HK-2 (cell line): ENCODE results near the gene GASK1B.
A peak's percentile ranks its signal among the peaks of the same experiment; 100 is the strongest.

Experiments used
- DNase-seq: peaks from one replicate; pipeline ENCODE4 v3.0.0-alpha.2; 2018; ENCODE audit not compliant: unreplicated experiment

GASK1B gene

GRCh38 chr4:158186815-158187214 is 14.0 kb upstream of the GASK1B start:
- DNase-seq: no peak

DNA sequence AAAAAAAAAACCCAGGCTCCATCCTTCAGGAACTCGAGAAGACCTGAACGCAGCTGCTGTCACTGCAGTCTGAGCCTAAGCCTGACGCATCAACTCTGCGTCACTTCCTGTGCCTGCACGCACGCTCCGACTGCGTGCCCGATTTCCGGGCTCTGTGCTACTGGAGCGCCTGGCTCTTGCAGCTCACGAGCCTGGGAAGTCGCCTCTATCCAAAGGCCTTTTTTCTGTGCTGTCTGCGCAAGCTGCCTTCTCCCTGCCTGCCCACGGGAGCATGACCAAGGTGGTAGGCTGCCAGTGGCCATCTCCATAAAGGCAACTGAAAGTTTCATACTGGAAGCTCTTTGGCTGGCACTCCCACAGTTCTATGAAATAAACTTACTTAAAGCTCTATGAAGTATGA is 9.9 kb upstream of the GASK1B start:
- no peak for DNase-seq

DNA sequence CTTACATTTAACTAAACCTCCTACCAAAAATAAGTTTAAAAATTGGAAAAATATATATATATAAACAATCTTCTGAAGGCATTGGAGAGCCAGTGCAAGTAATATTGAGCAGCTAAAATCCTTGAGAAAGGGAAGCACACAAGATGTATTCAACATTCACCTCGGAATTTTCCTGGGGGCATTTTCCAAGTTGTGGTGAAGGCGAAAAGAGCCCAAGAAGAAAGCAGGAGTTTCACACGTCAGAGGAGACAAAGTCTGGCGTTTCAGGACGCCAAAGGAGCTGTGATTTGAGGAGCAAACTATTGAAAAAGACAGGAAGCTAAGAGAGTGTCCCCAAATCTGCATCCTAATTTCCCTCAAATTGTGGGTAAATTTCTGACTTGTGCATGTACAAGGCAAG is 9.1 kb upstream of the GASK1B start:
- no peak for DNase-seq

DNA sequence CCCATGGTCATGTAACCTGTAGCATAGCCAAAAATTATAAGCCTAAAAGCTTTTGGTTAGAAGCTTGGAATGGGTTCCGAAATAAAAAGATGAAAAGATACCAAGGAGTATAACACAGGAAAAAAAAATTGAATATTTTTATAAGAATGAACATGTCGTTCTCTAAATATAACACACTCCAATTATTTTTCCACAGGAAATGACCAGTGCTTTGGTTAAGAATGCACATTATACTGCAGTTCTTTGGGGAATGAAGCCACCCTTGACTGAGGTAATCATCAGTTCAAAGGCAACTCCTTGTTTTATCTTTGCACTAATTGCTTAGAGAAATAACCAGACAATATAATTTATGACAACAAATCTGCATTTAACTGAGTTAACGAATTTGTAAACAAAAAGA is 6.6 kb upstream of the GASK1B start:
- no peak for DNase-seq

GRCh38 chr4:158176776-158177175 is 4.0 kb upstream of the GASK1B start:
- DNase-seq: no peak

GRCh38 chr4:158176108-158176507 is 3.3 kb upstream of the GASK1B start:
- peak; percentile 46 for DNase-seq

DNA sequence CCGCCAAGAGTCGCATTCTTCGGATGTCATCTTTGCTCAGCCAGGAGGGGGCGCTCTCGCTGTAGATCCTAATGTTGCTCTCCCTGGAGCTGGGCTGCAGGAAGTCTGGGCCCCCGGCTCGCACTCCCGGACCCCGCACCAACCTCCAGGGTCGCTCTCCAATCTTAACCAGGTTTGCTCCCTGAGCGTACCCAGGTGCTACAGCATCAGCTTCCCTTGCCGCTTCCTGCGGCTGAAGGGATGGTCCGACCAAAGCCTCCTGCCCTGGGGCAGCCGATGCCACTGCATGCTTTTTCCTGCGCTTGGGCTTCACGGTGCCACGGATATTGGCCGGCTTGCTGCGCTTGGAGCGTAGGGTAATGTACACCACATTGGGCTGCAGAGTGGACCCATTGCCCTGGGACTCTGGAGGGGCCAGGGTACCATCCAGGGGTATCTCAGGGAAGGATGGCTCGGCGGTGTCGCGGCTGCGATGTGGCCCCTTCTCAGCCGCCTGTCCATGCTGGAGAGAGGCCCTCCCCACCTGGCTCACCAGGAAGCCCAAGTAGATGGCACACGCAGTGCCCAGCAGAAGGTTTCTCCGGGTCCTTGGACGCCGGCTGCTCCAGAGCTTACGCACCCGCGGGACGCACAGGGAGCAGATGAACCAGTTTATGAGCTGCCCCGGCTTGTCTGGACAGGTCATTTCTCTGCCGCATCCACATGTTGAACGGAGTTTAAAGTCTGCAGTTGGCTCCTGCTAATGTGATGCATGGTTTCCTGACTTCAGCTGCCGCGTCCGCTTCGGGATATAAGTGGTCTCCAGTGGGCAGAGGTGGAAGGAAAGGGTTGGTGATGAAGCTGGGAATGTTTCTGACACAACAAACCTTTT is 1.9 kb downstream of the GASK1B start:
- no peak for DNase-seq

DNA sequence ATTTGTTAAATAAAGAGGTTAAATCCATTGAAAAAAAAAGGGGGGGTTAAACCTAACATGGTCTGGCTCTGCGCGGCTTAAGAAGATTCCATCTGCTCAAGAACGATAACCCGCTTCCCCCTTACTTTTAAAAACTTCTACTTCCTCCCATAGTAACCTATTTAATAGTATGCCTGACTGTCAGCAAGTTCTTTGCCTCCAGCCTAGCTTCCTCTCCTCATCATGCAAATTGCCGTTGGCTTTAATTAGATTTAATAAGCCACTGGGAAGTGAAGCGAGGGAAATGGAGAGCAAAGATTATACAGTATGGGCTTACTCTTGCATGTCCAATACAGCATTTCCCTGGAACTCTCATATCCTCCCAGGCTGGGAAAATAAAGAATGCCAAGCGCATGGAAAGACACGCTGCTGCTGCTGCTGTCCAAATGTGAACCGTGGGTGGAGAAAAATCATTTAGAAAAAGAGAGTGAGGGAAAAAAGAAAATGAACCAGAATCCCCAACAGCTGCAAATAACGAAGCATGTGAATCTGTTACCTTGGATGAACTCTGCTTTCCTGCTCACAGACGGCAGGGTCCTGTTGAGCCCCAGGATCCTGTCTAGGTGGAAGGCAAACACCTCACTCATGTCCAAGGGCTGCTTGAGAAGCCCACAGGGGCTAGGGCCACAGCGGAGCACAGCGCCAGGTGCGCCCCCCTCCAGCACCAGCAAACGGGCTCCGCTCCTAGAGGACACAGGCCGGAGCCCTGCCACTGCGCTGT is 2.7 kb downstream of the GASK1B start:
- DNase-seq: no peak

GRCh38 chr4:158169506-158169905 is 3.3 kb downstream of the GASK1B start:
- no peak for DNase-seq

DNA sequence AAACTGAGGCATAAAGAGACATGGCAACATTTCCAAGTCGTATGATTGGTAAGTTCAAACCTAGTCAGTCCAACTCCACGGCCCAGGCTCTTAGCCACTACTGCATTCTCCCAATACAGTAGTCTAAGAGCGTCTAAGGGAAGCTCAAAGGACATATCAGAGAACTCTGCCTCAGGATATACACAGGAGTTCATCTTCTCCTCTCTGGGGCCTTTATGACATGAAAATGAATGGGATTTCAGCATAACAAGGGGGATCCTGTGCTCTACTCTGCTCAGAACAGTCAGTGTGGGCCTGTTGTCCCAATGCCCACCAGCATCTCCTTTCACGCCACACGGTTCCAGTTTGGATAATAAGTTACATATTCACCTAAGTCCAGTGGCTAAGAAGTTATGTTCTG is 4.2 kb downstream of the GASK1B start:
- no peak for DNase-seq

DNA sequence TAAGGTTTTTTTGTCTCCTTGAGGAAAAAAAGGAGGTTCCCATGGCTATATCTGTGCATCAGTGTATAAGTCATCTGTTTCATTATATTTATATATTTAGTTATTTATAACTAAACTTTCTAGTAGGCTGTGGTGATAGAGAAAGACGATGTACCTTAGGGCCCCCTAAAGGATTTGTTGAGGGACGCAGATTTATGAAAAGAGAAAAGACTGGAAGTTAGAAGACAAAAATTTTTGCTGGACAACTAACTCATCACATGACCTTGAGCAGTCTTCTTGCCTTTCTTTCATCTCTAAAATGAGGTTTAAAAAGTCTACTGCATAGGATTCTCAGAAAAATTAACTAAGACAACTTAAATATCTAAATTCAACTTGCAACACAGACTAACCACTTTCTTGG is 6.1 kb downstream of the GASK1B start:
- DNase-seq: no peak

DNA sequence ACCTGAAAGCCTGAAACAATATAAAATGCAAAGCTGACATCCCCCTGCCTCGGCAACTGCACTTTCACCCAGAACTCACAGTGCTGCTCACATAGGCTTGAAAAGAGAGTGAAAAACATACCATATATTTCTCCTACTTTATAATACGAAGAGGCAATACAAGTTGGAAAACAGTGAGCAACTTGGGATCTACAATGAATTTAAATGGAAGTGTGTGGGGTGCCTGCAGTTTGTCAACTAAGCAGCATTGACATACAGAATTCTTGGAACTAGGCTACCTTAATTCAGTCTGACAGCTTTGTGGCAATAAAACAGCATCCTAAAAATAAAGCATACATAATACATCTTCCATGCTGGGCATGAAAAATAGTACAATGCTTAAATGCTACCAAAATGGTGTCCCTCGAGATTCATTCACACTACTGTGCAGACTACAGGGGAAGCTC is 8.0 kb downstream of the GASK1B start:
- no peak for DNase-seq

DNA sequence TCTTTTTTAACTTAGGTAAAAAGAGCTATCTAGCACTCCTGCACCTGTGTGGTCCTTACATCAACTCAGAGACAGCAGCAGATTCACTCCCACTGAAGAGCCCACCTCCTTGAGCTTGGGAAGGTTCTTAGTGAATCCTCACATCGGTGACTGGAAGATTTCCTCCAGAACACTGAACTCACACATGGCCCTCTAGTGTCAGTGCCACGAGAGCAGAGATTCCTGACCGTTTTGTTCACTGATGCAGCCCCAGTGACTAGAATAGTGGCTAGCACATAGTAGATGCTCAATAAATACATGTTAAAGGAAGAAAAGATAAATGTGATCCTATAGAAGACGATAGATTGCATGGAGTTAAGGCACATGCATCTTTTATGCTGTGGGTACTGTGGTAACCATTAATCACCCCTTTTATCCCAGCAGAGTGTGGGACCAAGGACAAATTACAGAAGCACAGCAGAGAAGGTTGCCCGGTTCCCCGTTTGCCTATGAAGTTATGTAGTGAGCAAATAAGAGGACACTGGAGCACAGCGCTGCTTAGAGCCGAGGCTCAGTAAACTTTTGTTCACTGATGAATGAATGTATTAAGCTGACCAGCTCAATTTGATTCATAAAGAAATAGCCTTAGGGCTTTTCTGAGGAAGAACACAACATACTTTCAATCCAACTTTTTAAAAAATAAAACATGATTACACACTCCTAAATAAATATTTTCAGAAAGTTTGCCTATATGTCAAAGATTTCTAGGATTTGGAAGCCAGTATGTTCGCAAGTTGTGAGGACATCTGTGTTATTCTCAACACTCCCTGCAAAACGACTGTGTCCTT is 8.7 kb downstream of the GASK1B start:
- no peak for DNase-seq

DNA sequence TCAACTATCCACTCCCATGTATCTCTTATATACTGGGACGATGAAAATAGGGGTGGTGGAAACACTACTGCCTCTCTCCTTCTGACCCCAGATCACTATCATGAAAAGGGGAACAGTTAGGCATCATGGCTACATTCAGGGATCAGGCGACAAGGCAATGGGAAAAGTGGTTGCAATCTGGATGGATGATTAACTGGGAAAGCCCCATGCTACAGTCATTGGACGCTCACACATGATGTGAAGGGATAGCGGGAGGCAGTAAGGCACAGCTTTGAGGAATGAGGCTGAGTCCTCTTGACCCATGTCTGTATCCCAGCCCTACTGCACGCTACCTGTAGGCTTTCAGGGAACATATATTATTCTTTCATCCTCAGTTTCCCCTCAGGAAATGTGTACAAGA is 10.2 kb downstream of the GASK1B start:
- peak; percentile 67 for DNase-seq

GRCh38 chr4:158161551-158162354 is 11.1 kb downstream of the GASK1B start:
- peak; percentile 68 for DNase-seq

DNA sequence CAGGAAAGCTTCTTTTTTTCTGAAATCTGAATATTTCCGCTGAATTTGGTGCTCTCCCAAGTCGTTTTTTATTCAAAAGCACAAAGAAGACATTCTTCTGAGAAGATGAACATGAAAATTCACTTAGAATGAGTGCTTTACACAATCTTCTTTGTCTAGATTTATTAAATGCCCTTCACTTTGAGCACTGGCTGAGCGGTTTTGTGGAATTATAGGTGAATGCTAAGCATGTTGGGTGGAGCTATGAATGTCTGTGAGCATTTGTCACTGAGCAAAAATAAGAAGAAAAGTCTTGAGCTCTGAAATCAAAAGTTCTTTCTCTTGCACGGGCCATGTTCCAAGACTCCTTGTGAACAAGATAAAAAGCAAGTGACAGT is 13.1 kb downstream of the GASK1B start:
- no peak for DNase-seq

DNA sequence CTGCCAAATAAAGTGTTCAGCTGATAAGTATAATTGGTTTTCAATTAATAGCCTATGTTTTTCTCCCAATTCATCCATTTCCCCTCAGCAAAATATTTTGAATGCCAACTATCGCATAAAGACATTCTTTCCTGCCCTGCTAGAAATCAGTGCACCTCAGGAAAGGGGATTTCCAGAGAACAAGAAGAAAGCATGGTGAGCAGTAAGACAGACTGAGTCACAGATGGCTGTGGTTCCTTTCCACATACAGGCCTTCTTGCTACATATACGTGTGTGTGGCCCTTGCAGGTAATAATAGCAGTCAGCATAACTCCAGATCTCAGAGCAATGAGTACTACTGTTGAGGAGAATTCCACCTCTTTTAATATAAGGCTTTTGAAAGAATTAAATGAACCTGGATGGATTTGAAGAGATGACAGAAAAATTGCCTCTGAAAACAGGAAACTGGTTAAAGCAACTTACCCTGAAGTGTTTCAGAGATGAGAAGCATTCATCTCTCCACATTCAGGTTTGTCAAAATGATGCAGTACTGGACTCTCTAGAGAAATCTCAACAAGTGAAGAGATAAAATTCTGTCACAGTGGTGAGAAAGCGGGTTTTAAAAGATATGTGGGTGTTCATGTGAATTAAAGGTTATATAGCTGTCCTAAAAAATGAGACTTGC is 13.6 kb downstream of the GASK1B start:
- no peak for DNase-seq

- no peak for DNase-seq
Measured at GRCh38 chr4:158157412-158157811, 15.4 kb downstream of the GASK1B start.

DNA sequence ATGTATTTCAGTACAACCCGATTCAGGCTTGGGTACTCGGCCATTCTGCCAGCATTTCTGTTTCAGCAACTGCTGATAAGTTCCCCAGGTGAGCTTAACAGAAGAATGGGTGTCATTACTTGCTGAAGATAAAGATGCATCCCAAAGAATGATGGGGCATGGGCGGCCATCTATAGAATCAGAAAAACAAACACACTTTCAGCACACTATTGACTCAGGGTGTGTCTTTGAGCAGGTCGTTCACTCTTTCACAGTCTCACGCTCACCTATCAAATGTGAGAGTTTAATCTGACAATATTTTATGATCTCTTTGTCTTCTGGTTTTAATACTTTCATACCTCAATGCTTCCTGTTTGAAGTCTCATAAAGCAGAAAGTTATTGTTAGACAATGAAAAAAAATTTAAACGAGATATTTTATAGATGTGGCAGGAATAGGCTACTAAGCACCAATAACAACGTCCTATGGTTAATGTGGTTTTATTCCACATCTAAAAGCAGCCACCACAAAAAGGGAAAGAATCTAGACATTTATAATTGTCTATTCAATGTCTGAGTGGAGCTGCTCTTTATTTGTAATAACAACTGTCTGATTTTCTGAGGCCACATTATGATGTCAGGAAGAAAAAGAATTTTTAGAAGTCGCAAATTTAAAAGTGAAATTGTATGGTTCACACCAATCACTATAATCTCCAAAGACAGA is 17.0 kb downstream of the GASK1B start:
- DNase-seq: no peak

DNA sequence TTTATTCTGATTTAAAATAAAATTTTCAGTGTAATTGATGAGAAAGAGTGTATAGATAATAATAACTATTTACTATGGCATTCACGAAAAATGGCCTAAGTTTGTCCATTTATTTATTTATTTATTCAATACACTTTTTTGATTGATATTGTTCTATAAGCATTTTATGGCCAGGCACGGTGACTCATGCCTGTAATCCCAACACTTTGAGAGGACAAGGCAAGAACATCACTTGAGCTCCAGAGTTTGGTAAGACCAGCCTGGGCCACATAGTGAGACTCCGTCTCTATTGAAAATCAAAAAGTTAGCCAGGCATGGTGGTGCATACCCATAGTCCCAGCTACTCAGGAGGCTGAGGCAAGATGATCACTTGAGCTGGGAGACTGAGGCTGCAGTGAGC is 25.7 kb downstream of the GASK1B start:
- DNase-seq: no peak
